SW 1271 (cell line): ENCODE results near the gene GMPR2.

Source experiments
- DNase-seq, 2 experiments: peaks; one replicate each; lab custom pipeline; 2025; lab: John Stamatoyannopoulos, UW

The GMPR2 gene

DNA sequence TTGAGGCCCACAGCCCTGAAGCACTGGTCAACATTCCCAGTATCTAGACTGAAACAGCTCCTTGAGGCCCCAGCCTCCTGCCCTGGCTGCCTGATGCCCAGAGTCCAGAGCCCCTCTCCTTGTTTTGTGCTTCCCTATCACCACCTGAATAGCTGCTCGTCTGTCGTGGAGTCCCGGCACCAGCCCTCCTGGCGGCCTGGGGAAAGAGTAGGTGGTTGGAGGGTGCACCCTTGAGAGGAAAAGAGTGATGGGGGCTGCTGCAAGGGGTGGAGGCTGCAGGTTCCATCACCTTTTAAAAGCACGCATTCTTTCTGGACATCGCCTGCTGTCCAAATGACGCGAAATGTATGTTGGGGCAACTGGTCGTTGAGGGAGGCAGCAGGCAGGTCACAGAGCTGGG lies 35.5 kb downstream of the GMPR2 start:
- no peak for DNase-seq

DNA sequence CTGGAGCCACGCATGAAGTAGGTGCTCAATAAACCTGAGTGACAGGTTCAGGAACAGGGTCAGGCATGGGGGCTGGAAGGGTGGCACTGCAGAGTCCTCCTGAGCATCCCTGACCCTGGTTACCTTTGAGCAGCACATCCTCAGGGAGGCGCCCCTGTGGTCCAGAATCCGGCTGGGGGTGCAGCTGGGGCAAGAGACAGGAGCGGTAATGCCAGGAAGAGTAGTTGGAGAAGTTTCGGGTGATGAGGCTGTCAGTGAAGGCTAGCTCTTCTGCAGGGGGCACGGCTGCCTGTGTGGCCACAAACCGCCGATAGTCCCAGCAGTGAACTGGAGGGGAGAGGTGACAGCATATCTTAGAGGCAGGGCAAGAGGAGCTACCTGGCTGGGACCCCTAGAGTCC lies 36.6 kb downstream of the GMPR2 start:
- no peak for DNase-seq

DNA sequence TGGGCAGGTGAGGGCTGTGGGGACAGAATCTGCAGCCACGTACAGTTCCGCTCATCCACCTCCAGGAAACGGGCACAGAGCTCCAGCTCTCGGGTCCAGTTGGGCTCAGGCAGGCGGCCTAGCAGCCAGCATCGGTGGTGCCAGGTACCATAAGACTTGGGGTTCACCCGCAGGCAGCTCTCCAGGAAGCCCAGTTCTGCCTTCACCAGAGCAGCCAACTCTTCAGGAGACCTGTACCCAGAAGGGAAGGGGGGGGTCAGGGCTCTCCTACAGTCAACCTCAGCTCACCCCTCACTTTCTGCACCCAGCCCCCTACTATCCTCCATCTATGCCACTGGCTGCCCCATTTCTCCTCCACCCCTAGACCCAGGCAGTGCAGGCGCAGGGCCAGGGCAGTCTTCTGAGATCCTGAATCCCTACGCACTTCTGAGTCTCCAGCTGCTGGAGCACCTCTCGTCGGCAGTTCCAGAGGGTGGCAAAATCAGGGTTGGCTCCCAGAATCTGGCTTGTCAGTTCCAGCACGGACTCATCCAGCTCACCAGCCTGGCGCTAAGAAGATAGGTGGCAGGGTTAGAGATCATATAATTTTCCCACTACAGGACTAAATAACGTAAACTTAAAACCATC lies 37.3 kb downstream of the GMPR2 start:
- no peak for DNase-seq

DNA sequence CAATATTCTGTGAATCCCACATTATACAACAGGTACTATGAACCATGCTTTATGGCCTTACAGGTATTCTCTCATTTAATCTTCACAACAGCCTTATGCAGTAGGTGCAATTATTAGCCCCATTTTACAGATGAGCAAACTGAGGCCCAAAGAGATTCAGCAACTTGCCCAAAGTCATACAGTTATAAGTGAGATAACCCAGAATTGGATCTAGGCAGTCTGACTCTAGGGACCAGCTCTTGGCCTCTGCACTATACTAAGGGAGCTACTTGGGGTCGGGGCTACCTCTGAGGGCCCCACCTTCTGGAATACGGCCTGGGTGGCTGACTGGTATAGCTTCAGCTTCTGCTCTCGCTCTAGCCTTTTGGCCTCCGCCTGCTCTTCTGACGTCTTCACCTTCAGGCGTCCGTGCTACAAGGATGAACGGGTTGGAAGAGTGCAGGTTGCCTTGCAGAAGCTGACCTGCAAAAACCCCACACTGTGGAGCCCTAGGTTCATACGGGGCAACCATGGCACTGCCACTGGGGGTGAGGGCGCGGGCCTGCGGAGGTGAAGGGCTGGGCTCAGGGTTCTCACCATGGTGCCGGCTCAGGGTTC lies 37.9 kb downstream of the GMPR2 start:
- DNase-seq: peak in 1 of 2 experiments; percentile 47

GRCh38 chr14:24271134-24271833 lies 38.6 kb downstream of the GMPR2 start, which contains the start of gene RABGGTA:
Gene RABGGTA, minus strand, starts transcription at chr14:24271597. Its CDS starts 482 bp downstream, at chr14:24271115.
- DNase-seq: peak; percentile 70 to 79

DNA sequence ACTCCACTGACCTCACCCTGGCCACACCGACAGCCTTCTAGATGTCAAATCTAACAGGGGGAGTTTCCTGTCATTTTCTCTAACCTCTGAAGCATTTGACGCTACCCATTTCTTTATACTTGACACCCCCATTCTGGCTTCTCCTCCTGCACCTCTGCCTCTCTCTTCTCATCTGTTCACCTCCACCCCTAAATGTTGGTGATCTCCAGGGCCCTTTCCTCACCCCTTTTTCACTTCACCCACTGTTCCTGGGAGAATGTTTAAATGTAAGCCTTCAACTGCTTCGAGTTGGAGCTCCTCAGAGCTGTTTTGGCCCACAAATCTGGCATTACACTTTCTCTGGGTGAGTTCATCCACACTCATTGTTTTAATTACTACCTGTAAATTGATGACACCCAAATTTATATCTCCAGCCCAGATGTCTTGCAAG lies 39.1 kb downstream of the GMPR2 start:
- no peak for DNase-seq

DNA sequence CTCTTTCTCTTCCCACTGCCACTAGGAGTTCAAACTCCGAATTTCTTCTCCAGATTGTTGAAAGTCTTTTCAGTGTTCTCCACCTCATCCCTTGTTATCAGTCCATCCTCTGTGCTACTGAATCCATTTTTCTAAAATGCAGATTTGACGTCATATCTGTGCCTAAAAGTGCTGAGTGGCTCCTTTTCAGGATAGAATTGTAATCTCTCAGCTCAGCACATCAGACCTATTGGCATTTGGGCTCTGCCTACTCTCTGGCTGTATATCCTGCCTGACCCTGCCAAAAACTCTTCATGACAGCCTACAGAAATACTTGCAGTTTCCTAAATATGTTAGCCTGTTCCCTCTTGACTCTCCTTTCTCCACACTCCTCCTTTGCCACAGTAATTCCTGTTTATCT lies 39.7 kb downstream of the GMPR2 start:
- DNase-seq: no peak

DNA sequence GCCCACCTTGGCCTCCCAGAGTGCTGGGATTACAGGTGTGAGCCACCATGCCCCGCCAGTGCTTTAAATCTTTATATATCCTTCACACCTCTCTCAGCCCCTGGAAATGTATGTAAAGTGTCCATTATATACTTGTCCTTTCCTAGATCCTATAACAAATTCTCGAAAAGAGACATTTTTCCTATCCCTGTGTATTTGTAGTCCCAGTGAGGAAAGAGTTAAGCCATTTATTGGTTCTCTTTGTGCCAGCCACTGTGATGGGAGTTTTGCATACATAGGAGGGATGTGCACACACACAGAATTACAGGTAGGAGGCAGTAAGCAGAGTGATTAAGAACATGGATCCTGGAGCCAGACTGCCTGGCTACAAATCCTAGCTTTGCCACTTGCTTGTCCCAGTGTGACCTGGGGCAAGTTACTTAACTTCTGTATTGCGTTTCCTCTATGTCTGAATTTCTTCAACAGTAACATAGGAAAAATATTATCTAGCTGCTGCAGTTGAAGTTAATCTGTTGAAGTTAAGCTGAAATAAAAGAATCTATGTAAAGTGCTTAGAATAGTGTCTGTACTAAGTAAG lies 40.8 kb downstream of the GMPR2 start:
- peak in 1 of 2 experiments; percentile 24 for DNase-seq

DNA sequence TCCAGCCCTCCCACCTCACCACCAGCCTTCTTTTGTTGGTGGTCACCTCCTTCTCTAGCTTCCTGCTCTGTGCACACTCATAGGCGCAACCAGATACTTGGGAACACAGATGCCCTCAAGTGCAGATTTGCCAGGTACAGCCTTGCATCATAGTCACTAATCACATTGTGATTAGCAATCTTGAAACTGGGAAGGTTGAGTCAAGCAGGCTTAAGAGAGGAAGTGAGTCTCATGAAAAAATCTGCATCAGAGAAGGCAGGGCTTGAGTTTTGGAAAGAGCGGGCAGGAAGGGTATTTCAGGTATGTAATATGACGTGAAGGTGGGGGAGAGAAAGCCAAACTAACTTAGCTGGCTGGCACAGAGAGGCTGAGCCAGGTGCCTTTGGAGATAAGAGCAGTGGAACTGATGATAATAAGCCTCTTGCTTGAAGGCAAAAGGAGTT lies 41.4 kb downstream of the GMPR2 start:
- DNase-seq: no peak

GRCh38 chr14:24277071-24277470 lies 44.3 kb downstream of the GMPR2 start:
- no peak for DNase-seq

DNA sequence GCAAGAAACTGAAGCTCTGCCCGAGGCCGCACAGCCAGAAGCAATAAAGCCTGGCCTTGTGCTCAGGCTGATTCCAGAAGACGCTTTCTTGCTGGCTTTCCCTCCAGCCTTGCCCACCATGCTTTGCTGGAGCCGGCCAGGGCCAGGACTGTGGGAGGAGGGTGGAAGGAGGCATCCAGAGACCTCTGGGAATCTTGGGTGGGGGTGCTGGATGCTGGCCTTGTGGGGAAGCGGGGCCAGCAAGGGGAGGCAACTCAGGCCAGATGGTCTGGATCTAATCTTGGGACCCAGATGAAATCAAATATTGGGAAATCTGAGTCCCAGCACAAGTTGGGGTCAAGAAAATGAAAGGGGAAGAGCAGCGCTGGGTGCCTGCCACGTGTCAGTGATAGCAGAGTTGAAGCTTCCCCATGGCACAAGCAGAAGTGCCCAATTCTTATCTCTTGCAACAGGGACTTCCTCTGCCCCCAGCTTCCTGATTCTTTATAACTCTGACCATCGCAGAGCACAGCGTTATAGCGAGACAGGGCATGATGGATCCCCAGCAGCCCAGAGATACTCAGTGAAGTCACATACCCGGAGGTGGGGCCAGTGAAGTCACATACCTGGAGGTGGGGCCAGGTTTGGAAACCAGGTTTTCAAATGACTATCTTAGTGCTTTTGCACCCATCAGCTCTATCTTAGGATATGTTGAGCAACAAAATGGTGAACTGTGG lies 45.0 kb downstream of the GMPR2 start:
- no peak for DNase-seq

GRCh38 chr14:24278424-24278823 lies 45.7 kb downstream of the GMPR2 start:
- DNase-seq: no peak

DNA sequence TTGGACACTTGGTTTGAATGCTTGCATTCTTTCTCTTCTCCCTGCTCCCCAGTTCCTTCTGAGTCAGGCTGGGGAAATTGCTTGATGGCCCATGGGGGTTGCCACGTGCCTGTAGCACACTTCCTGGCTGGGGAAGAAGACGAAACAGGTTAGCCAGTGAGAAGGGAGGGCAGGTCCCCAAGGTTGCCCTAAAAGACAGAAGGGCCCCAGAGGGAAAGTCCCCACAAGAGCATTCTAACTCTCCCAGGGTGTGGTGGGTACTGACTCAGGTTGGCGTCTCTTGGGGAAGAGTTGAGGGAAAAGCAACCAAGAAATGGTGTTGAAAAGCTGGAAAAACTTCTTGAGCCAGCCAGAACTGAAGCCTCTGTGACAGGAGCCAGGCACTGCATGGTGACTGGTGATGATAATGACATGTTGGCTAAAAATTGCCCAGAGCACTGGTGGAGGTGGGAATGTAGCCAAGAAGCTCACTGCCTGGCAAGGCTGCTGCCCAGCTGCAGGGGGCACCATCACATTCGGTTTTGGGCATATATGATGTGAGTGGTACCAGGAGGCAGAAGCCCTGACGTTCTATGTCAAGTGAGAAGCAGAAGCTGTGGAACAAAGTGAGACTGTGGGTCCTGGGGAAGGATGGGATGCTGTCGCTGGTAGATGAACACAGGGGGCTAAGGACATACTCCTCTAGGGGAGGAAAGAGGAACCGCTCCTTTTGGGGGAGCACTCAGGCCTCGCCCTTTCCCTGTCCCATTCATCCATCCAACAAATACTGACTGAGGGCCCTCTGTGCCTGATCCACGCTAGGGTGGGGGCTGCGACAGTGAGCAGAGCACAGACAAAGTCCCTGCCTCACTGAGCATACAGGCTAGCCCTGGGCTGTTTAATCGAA lies 46.8 kb downstream of the GMPR2 start:
- DNase-seq: peak in 1 of 2 experiments; percentile 18

DNA sequence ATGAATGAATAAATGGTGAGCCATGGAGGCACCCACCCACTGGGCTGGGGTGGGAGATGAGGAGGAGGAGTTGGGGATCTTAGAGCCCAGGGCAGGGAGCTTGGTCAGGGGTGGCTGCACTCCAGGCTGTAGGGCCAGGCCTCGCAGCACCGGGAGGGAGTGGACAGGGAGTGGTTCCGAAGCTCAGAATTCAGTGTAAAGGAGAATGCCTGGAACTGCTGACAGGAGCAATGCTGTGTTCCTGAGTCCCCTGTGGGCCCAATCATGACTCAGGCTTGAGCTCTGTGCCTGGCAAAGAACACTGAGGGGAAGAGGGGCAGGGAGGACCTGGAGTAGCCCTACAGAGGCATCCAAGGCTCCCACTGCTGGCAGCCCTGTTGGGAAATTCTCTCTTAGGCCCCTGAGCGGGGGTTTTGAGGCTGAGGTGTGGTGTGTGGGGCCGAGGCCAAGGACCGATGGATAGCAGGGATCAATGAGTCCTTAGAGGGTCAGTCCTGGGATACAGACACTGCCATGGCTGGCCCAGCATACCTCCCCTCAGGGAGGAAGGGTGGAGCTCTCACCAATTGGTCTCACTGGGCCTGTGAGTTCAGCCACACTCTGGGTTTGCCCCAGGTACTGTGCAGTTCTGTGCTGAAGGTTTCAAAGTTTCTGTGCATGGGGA lies 48.2 kb downstream of the GMPR2 start:
- no peak for DNase-seq

- DNase-seq: no peak
These were observed 48.9 kb downstream of the GMPR2 start for GRCh38 chr14:24281636-24282035.

DNA sequence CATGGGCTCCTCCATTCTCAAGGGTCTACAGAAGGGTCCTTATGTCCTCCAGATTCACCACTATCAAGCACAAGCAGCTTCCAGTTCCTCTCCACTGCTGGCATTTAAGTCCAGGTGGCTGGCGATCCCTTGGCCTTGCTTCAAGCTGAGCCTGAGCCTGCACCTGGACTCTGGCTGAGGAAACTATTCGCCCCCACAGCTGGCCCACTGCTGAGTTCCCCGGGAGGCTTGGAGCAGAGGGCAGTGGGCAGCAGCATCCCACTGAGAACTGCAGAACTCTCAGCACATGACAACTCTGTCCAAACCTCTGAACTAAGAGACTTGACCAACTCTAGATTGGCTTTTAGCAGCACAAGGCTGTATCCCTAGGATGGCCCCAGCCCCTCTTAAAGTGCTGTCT lies 50.0 kb downstream of the GMPR2 start:
- DNase-seq: no peak

GRCh38 chr14:24283796-24284460 lies 51.2 kb downstream of the GMPR2 start:
- no peak for DNase-seq

GRCh38 chr14:24284501-24285035 lies 51.8 kb downstream of the GMPR2 start:
- no peak for DNase-seq

DNA sequence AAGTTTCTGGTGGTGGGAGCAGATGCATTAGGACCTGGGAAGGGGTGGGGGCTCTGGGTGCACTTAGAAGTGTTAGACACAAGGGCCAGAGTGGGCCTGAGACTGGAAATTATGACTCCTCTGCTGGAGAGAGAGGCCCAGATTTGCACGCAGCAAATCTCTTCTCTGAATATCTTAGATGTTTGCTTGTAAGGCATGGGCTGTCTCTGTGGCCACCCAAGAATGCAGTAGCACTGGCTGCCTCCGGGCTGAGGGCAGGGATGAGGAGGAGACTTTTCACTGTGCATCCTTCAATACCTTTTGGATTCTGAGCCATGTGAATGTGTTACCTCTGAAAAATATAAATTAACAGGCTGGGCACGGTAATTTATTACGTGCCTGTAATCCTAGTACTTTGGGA lies 52.6 kb downstream of the GMPR2 start:
- no peak for DNase-seq

GRCh38 chr14:24286996-24287395 lies 54.3 kb downstream of the GMPR2 start:
- DNase-seq: no peak
